Breast epithelium (tissue), 4 donors: ENCODE results near the gene PLPP7. TPM values are rescaled to one million over a fixed set of nuclear protein-coding genes. Genes with fewer than 3 reads are reported as not detected.

Experiments
- DNase-seq, 2 donors: peaks; one replicate each; pipeline ENCODE4 v3.0.0-alpha.2; 2019; ENCODE audit warnings: low spot score in 2 of 2
- H3K27ac ChIP-seq, 2 donors: fragments of 200-600 bp; sonication (generic) in 1 of 2; one replicate each; pipeline ENCODE4 v1.5.1; 2016 to 2019; ENCODE audit warnings: mild to moderate bottlenecking in 1 of 2
- H3K27me3 ChIP-seq, 2 donors: fragments of 200-600 bp; sonication (generic) in 1 of 2; one replicate each; pipeline versions ENCODE4 v1.5.1 to v1.6.0; 2017 to 2019; ENCODE audit warnings: control low read depth in 1 of 2, mild to moderate bottlenecking in 1 of 2
- H3K36me3 ChIP-seq: fragments of 200-600 bp; one replicate; pipeline ENCODE4 v1.5.1; 2019
- H3K4me1 ChIP-seq, 2 donors: fragments of 200-600 bp; sonication (generic); one replicate each; pipeline ENCODE4 v1.5.1; 2016 to 2019; ENCODE audit warnings: control low read depth in 1 of 2
- H3K4me3 ChIP-seq, 3 donors: fragments of 200-600 bp; sonication (generic); 1 replicate in 2 of 3; 2 replicates in 1 of 3; pipeline ENCODE4 v1.5.1; 2016 to 2019; ENCODE audit warnings: mild to moderate bottlenecking in 3 of 3, moderate library complexity in 2 of 3
- H3K9me3 ChIP-seq, 2 donors: fragments of 200-600 bp; sonication (generic) in 1 of 2; one replicate each; pipeline ENCODE4 v1.5.1; 2016 to 2019; ENCODE audit warnings: control low read depth in 1 of 2
- POLR2A ChIP-seq: fragments of 450-650 bp; IDR thresholded peaks from one replicate; pipeline ENCODE4 v1.6.1; 2016; ENCODE audit warnings: antibody characterized with exemption, mild to moderate bottlenecking, moderate library complexity
- POLR2AphosphoS5 ChIP-seq, 3 donors: sonication (generic); formaldehyde crosslinking; IDR thresholded peaks; one replicate each; pipeline ENCODE4 v1.6.1; 2017; ENCODE audit warnings: antibody characterized with exemption in 3 of 3
- intact Hi-C: fragments of 100-400 bp; cut with DNase I; formaldehyde crosslinking; loops from one replicate; pipeline ENCODE4 v1.15.1; 2023; ENCODE audit warnings: low total_unique reads
- total RNA-seq, 3 donors: library from RNA; depleted of rRNA; stranded (reverse); fragments of >200 nt; gene quantifications; one replicate each; pipeline ENCODE4 v1.1.0, GENCODE V29; 2016
- TF ChIP-seq, protein P1 (sequence below), 3 donors: fragments of 450-650 bp; IDR thresholded peaks; one replicate each; pipeline ENCODE4 v1.5.1; 2016 to 2017; ENCODE audit warnings: antibody characterized with exemption in 3 of 3, mild to moderate bottlenecking in 3 of 3, moderate library complexity in 3 of 3

PLPP7 gene
- total RNA-seq, 3 donors from 2014 or later: 5.0 to 14.1 (median 9.3) TPM

DNA sequence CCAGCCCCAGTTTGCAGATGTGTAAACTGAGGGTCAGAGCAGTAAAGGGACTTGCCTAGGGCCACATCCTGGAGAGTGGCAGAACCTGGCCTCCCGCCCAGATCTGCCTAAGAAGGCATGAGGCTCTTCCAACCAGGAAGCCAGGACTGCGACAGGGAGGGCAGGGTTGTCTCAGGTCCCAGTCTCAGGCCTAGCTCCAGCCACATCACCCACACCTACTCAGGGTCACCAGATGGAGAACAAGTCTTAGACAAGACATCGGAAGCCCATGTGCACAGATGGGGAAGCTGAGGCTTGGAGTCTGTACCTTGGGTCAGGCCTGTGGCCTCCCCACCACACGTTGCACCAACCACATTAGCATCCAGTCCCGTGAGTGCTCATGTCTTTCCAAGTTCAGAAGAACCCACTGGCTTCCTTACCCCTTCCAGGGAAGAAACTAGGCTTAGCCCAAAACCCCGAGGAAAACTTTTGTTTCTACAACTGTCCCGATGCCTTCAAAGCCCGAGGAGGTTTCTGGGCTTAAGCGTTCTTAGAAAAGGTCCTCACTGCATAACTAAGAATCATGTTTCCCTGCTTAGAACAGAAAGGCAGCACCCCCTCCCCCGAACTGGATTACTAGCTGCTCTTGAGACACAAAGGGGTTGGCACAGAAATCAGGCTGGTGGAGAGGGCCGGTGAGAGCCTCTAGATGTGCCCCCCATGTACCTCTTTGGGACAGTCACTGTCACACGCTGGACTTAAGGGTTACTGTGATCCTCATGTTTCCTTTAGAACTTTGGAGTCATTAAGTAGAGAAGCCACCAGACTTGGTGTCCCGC, 15.5 kb upstream of the PLPP7 start:
- Histone ChIP-seq H3K36me3 (no peaks in the 10 kb centered on the region), H3K4me3 (peak overlapping the region; percentile 71 to 90 (median 73)), H3K27ac (peak overlapping the region; percentile 48 to 75), H3K9me3 (no peaks in the 10 kb centered on the region), H3K4me1 (no peaks in the 10 kb centered on the region), H3K27me3 (no peaks in the 10 kb centered on the region)
- DNase-seq: no peak
- TF ChIP-seq POLR2A (no peak), POLR2AphosphoS5 (IDR thresholded peaks at IDR 0.05) (no peak)
- TF ChIP-seq, protein P1, sequence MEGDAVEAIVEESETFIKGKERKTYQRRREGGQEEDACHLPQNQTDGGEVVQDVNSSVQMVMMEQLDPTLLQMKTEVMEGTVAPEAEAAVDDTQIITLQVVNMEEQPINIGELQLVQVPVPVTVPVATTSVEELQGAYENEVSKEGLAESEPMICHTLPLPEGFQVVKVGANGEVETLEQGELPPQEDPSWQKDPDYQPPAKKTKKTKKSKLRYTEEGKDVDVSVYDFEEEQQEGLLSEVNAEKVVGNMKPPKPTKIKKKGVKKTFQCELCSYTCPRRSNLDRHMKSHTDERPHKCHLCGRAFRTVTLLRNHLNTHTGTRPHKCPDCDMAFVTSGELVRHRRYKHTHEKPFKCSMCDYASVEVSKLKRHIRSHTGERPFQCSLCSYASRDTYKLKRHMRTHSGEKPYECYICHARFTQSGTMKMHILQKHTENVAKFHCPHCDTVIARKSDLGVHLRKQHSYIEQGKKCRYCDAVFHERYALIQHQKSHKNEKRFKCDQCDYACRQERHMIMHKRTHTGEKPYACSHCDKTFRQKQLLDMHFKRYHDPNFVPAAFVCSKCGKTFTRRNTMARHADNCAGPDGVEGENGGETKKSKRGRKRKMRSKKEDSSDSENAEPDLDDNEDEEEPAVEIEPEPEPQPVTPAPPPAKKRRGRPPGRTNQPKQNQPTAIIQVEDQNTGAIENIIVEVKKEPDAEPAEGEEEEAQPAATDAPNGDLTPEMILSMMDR (IDR thresholded peaks at IDR 0.05): no peak
- intact Hi-C loops: no loop called here

DNA sequence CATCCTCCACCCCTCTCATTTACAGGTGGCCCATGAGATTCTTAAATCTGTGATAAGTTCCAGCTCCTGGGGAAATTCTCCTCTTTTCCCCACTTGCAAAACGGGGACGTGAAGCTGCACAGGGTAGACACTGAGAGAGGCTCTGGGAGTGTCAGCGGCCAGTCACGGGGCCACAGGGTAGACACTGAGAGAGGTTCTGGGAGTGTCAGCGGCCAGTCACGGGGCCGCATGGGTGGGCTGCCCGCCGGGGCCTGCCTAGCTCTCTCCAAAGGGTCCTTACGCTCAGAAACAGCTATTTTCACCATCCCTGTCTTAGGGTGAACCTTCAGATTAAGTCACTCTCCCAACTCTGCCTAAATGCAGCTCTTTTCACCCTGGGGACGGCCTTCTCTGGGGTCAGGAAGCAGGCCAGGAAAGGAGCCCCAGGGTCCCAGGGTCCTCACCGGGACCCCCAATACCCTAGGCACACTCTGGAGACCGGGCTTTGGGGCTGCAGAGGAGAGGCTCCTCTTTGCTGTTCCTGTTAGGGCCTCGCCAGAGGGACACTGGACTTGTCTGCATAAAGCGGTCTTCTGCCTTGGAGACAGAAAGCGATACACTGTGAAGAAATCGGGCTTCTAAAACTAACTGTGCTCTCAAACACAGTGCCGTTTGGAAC, 14.7 kb upstream of the PLPP7 start:
- H3K4me3 ChIP-seq: peak overlapping the region; percentile 71 to 90 (median 73)
- no peak for TF ChIP-seq POLR2AphosphoS5 (IDR thresholded peaks at IDR 0.05)
- TF ChIP-seq, protein P1 (IDR thresholded peaks at IDR 0.05): no peak
- TF ChIP-seq POLR2A: no peak
- intact Hi-C loops: no loop called here
- H3K36me3 ChIP-seq: no peaks in the 10 kb centered on the region
- no peaks in the 10 kb centered on the region for H3K9me3 ChIP-seq
- no peak for DNase-seq
- no peaks in the 10 kb centered on the region for H3K27me3 ChIP-seq
- H3K27ac ChIP-seq: peak overlapping the region; percentile 48 to 75
- H3K4me1 ChIP-seq: no peaks in the 10 kb centered on the region

DNA sequence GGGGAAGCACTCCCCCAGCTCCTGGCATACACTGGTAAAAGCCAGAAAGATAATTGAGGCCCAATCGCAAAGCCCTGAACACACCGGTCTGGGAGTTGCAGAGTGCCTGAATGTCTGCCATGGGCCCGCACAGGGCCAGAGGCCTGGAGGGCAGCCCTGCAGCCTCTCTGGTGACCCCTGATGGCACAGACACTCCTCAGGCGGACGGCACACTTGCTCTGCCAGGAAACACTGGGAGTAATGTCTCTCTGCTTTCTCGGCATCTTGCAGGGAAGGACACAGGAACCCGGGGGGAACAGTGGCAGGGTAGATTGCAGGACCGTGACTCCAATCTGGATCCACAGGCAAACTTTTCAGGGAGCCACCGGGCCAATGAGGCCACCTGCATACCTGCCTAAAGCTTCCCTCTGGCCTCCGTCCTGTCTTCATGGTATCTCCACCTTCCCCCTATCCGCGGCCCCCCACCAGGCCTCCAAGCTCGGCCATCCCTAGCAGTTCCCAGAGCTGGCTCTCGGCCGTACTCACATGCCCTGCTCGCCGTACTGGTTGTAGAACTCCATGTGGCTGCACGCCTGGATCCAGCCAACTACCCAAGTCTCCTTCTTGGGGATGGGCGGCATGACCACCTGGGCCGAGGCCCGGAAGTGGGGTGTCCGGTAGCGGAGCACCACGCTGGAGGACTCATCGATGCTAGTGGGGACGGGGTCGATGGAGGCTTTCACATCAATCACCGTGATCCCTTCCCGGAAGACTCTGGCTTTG, 14.0 kb upstream of the PLPP7 start:
- Histone ChIP-seq H3K27me3 (no peaks in the 10 kb centered on the region), H3K36me3 (no peaks in the 10 kb centered on the region), H3K9me3 (no peaks in the 10 kb centered on the region), H3K4me3 (peak overlapping the region; percentile 71 to 90 (median 73)), H3K27ac (peak overlapping the region; percentile 48 to 75), H3K4me1 (no peaks in the 10 kb centered on the region)
- no peak for DNase-seq
- intact Hi-C loops: no loop called here
- TF ChIP-seq, protein P1 (IDR thresholded peaks at IDR 0.05): no peak
- TF ChIP-seq POLR2A (no peak), POLR2AphosphoS5 (IDR thresholded peaks at IDR 0.05) (no peak)

DNA sequence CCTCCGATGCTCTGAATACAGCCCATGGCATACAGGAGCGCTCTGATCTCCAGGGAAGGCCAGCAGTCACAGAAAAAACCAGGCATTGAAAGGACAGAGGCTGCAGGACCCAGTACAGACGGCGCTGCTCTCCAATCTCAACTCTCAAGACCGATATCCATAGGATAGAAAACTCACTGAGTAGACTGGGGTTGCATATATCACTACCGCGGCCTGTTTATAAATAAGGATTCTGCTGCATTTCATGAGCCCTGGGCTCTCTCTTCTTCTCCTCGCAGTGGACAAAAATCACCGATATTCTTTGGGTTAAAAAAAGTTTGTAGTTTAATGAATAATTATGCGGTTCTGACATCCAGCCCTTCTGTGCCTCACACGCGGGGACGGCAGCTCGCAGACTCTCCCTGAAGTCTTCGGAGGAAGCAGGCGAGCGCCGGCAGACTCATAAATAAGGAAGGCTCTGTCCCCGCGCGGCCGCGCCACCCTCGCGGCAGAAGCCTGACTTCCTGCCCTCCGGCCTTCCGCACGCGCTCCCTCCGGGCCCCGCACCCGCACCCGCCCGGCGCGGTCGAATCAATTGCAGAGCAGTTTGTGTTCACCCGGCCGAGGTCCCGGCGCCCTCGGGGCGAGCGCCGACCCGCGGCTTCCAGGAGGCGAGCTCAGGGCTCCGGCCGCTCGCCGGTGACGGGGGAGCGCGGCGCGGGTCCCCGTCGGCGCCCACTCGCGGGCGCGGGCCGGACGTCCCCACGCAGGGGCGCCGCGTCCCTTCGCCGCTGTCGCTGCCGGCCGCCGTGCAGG, 13.2 kb upstream of the PLPP7 start, which contains the start of gene FAM78A:
Gene FAM78A, minus strand, starts transcription at position 417 of the 795 bp plus-strand sequence. Its CDS starts 331 bp downstream, at position 86.
- H3K27ac ChIP-seq: peak within 1 kb of the TSS; percentile 48 to 75
- H3K4me3 ChIP-seq: peak within 1 kb of the TSS; percentile 71 to 90 (median 73)
- H3K27me3 ChIP-seq: peaks cover 0 to 4% of the 10 kb centered on the region in 2 donors
- TF ChIP-seq POLR2AphosphoS5 (IDR thresholded peaks at IDR 0.05) (no peak), POLR2A (no peak)
- TF ChIP-seq, protein P1 (IDR thresholded peaks at IDR 0.05): no peak
- H3K9me3 ChIP-seq: no peaks in the 10 kb centered on the region
- H3K36me3 ChIP-seq: no peaks in the 10 kb centered on the region
- H3K4me1 ChIP-seq: no peaks in the 10 kb centered on the region
- intact Hi-C loops: no loop called here
- no peak for DNase-seq
